ENCODE data around the gene YJEFN3.

Gene YJEFN3

GRCh38 chr19:19567391-19567790, 38.7 kb downstream of the YJEFN3 start:
- Histone ChIP-seq H3K27ac (ENCODE audit: low read length) (no peak overlapping the region), H3K9me3 (ENCODE audit: control insufficient read depth in 1 of 2, low read length in 2 of 2) (no peaks in the 10 kb centered on the region), H3K36me3 (ENCODE audit: control insufficient read depth in 1 of 2, insufficient read depth in 2 of 2, low read length in 2 of 2) (no peaks in the 10 kb centered on the region), H3K4me3 (ENCODE audit: low read depth in 1 of 2, low read length in 2 of 2) (no peak overlapping the region), H3K4me1 (ENCODE audit: control insufficient read depth in 1 of 2, insufficient read depth in 2 of 2, low read length in 2 of 2) (no peaks in the 10 kb centered on the region), H3K27me3 (ENCODE audit: low read depth, low read length) (no peaks in the 10 kb centered on the region)

DNA sequence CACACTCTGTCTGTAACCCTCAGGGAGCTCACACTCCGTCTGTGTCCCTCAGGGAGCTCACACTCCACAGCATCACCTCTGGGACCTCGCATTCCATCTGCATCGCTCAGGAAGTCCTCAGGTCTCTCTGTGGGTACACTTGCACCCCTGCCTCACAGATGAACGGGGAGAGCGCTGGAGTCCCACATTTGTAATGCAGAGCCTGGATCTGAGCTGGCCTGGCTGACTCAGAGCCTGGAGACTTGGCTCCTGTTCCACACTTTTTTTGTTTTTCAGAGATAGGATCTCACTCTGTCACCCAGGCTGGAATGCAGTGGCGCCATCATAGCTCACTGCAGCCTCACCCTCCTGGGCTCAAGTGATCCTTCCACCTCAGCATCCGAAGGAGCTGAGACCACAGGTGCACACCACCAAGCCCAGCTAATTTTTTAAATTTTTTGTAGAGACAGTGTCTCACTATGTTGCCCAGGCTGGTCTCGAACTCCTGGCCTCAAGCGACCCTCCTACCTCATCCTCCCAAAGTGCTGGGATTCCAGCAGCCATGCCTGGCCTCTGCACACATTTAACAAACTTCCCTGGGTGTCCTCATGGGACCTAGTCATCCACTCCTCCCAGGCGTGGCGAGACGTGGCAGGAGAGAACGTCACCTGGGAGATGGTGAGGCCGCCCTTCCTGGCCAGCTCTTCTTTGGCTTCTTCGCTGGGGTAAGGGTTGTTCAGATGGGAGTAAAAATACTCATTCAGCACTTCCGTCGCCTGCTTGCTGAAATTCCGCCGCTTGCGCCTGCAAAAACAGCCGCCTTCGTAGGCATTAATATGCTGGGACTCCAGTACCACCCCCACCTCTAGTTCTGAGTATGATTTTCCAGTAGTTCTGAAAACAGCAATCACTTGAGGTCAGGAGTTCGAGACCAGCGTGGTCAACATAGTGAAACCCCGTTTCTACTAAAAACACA, 40.4 kb downstream of the YJEFN3 start:
- no peak overlapping the region for H3K27ac ChIP-seq (ENCODE audit: low read length)
- no peaks in the 10 kb centered on the region for H3K9me3 ChIP-seq (ENCODE audit: control insufficient read depth in 1 of 2, low read length in 2 of 2)
- H3K4me3 ChIP-seq (ENCODE audit: low read depth in 1 of 2, low read length in 2 of 2) = no peak overlapping the region
- H3K36me3 ChIP-seq (ENCODE audit: control insufficient read depth in 1 of 2, insufficient read depth in 2 of 2, low read length in 2 of 2) = no peaks in the 10 kb centered on the region
- no peaks in the 10 kb centered on the region for H3K4me1 ChIP-seq (ENCODE audit: control insufficient read depth in 1 of 2, insufficient read depth in 2 of 2, low read length in 2 of 2)
- no peaks in the 10 kb centered on the region for H3K27me3 ChIP-seq (ENCODE audit: low read depth, low read length)

DNA sequence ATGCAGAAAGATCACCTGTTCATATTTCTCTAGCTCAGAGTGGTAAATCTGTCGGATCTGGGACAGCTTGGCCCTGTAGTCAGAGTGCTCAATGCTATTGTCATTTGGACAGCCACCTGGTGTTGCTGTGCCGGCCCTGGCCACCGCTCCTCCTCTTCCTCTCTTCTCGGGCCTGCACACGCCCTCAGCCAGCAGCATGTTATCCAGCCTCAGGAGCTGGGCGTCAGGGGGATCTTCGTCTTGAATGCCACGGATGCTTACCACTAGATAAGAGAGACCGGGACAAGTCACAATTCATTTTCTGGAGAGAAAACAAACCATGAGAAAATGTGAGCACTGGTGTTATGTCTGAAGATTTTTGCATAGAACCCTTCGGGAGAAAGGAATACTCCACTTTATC, 41.9 kb downstream of the YJEFN3 start:
- Histone ChIP-seq H3K4me1 (ENCODE audit: control insufficient read depth in 1 of 2, insufficient read depth in 2 of 2, low read length in 2 of 2) (no peaks in the 10 kb centered on the region), H3K27me3 (ENCODE audit: low read depth, low read length) (no peaks in the 10 kb centered on the region), H3K4me3 (ENCODE audit: low read depth in 1 of 2, low read length in 2 of 2) (no peak overlapping the region), H3K36me3 (ENCODE audit: control insufficient read depth in 1 of 2, insufficient read depth in 2 of 2, low read length in 2 of 2) (no peaks in the 10 kb centered on the region), H3K27ac (ENCODE audit: low read length) (no peak overlapping the region), H3K9me3 (ENCODE audit: control insufficient read depth in 1 of 2, low read length in 2 of 2) (no peaks in the 10 kb centered on the region)

DNA sequence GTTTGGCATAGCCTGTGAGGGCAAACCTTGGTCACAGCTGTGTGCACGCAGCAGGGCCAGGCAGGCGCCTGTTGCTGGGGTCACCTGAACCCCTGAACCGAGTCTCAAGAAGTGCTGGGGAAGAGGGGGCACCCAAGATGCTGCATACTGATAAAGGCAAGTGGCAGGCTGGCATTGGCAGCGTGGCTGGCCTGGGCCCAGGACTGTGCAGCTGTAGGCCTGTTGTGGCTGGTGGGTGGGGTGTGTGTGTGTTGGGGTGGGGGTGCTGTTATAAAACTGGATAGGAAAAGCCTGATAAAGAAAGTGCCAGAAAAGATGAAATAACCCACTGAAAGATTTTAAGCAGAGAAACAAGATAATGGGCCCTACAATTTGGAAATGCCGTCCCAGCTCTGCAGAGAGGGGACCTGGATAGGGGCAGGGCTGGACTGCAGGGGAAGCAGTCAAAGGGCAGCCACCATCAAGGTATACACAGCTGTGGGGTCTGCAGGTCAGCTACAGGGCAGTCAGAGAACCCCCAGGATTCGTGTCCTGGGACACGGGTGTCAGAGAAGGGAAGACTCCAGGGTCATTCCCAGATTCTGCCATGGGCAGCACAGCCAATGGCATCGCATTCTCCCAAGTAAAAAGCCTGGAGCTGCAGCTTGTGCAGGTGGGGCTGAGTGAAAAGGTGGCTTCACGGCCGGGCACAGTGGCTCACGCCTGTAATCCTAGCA, 42.5 kb downstream of the YJEFN3 start:
- no peaks in the 10 kb centered on the region for H3K36me3 ChIP-seq (ENCODE audit: control insufficient read depth in 1 of 2, insufficient read depth in 2 of 2, low read length in 2 of 2)
- H3K27me3 ChIP-seq (ENCODE audit: low read depth, low read length) = no peaks in the 10 kb centered on the region
- no peak overlapping the region for H3K4me3 ChIP-seq (ENCODE audit: low read depth in 1 of 2, low read length in 2 of 2)
- no peaks in the 10 kb centered on the region for H3K9me3 ChIP-seq (ENCODE audit: control insufficient read depth in 1 of 2, low read length in 2 of 2)
- no peaks in the 10 kb centered on the region for H3K4me1 ChIP-seq (ENCODE audit: control insufficient read depth in 1 of 2, insufficient read depth in 2 of 2, low read length in 2 of 2)
- H3K27ac ChIP-seq (ENCODE audit: low read length) = no peak overlapping the region

- no peaks in the 10 kb centered on the region for H3K36me3 ChIP-seq (ENCODE audit: control insufficient read depth in 1 of 2, insufficient read depth in 2 of 2, low read length in 2 of 2)
- H3K27me3 ChIP-seq (ENCODE audit: low read depth, low read length) = no peaks in the 10 kb centered on the region
- no peaks in the 10 kb centered on the region for H3K4me1 ChIP-seq (ENCODE audit: control insufficient read depth in 1 of 2, insufficient read depth in 2 of 2, low read length in 2 of 2)
- no peaks in the 10 kb centered on the region for H3K9me3 ChIP-seq (ENCODE audit: control insufficient read depth in 1 of 2, low read length in 2 of 2)
- no peak overlapping the region for H3K4me3 ChIP-seq (ENCODE audit: low read depth in 1 of 2, low read length in 2 of 2)
- H3K27ac ChIP-seq (ENCODE audit: low read length) = no peak overlapping the region
Measured at GRCh38 chr19:19575411-19575810, 46.7 kb downstream of the YJEFN3 start.

DNA sequence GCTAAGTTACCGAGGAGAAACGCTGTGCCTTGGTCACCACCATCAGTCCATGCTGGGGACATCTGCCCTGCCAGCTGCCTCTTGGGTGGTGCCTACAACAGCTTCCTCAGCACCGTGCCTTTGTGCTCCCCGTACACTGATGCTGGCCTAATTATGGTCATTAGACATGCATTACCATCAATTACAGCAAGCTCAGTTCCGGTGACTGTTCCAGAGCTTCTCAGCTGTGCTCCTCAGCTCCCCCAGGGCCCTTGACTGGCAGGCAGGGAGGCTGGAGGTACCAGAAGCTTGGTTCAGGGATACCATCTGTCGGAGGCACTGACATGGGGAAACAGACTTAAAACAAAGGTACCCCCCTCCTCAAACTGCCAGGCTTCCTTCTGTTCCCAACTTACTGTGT, 49.5 kb downstream of the YJEFN3 start:
- H3K27me3 ChIP-seq (ENCODE audit: low read depth, low read length) = no peaks in the 10 kb centered on the region
- no peaks in the 10 kb centered on the region for H3K9me3 ChIP-seq (ENCODE audit: control insufficient read depth in 1 of 2, low read length in 2 of 2)
- no peaks in the 10 kb centered on the region for H3K36me3 ChIP-seq (ENCODE audit: control insufficient read depth in 1 of 2, insufficient read depth in 2 of 2, low read length in 2 of 2)
- H3K4me1 ChIP-seq (ENCODE audit: control insufficient read depth in 1 of 2, insufficient read depth in 2 of 2, low read length in 2 of 2) = no peaks in the 10 kb centered on the region
- no peak overlapping the region for H3K4me3 ChIP-seq (ENCODE audit: low read depth in 1 of 2, low read length in 2 of 2)
- no peak overlapping the region for H3K27ac ChIP-seq (ENCODE audit: low read length)

GRCh38 chr19:19579533-19580361, 51.0 kb downstream of the YJEFN3 start:
- no peaks in the 10 kb centered on the region for H3K4me1 ChIP-seq (ENCODE audit: control insufficient read depth in 1 of 2, insufficient read depth in 2 of 2, low read length in 2 of 2)
- H3K27ac ChIP-seq (ENCODE audit: low read length) = no peak overlapping the region
- no peaks in the 10 kb centered on the region for H3K9me3 ChIP-seq (ENCODE audit: control insufficient read depth in 1 of 2, low read length in 2 of 2)
- H3K27me3 ChIP-seq (ENCODE audit: low read depth, low read length) = no peaks in the 10 kb centered on the region
- H3K36me3 ChIP-seq (ENCODE audit: control insufficient read depth in 1 of 2, insufficient read depth in 2 of 2, low read length in 2 of 2) = no peaks in the 10 kb centered on the region
- H3K4me3 ChIP-seq (ENCODE audit: low read depth in 1 of 2, low read length in 2 of 2) = no peak overlapping the region

DNA sequence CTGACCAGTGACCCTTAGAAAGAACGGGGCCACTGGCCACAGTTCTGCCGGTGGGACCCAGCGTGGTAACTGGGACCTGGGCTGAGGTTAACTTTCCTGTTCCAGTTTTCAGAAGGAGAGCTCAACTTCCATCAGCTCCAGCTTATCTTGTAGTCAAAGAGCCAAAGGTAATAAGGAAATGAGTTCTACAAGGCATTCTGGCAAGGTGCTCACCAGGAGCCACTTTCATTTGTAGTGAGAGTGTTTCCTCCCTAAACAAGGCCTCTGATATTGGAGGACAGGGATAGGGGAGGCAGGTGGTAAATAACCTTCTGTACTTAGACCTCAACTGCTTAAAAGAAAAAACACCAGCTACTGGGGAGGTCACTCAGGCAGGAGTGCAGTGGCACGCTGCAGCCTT, 51.7 kb downstream of the YJEFN3 start:
- Histone ChIP-seq H3K36me3 (ENCODE audit: control insufficient read depth in 1 of 2, insufficient read depth in 2 of 2, low read length in 2 of 2) (no peaks in the 10 kb centered on the region), H3K27me3 (ENCODE audit: low read depth, low read length) (no peaks in the 10 kb centered on the region), H3K9me3 (ENCODE audit: control insufficient read depth in 1 of 2, low read length in 2 of 2) (no peaks in the 10 kb centered on the region), H3K27ac (ENCODE audit: low read length) (no peak overlapping the region), H3K4me1 (ENCODE audit: control insufficient read depth in 1 of 2, insufficient read depth in 2 of 2, low read length in 2 of 2) (no peaks in the 10 kb centered on the region), H3K4me3 (ENCODE audit: low read depth in 1 of 2, low read length in 2 of 2) (no peak overlapping the region)

- Histone ChIP-seq H3K27ac (ENCODE audit: low read length) (no peak overlapping the region), H3K4me3 (ENCODE audit: low read depth in 1 of 2, low read length in 2 of 2) (no peak overlapping the region), H3K27me3 (ENCODE audit: low read depth, low read length) (no peaks in the 10 kb centered on the region), H3K4me1 (ENCODE audit: control insufficient read depth in 1 of 2, insufficient read depth in 2 of 2, low read length in 2 of 2) (no peaks in the 10 kb centered on the region), H3K36me3 (ENCODE audit: control insufficient read depth in 1 of 2, insufficient read depth in 2 of 2, low read length in 2 of 2) (no peaks in the 10 kb centered on the region), H3K9me3 (ENCODE audit: control insufficient read depth in 1 of 2, low read length in 2 of 2) (no peaks in the 10 kb centered on the region)
Measured at GRCh38 chr19:19581391-19581790, 52.7 kb downstream of the YJEFN3 start.

DNA sequence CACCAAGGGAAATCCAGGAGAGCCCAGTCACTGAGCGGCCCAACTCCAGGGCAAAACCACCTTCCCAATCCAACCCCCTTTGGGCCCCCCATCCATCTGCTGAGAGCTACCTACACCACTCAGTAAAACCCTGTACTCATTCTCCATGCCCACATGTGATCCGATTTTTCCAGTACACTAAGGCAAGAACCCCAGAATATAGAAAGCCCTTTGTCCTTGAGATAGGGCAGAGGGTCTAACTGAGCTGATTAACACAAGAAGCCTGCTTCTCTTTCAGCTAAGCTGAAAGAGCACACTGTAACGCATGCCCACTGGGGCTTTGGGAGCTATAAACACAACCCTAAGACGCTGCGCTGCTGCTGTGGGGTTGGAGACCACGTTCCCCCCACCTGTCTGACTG, 53.8 kb downstream of the YJEFN3 start:
- Histone ChIP-seq H3K9me3 (ENCODE audit: control insufficient read depth in 1 of 2, low read length in 2 of 2) (no peaks in the 10 kb centered on the region), H3K4me1 (ENCODE audit: control insufficient read depth in 1 of 2, insufficient read depth in 2 of 2, low read length in 2 of 2) (no peaks in the 10 kb centered on the region), H3K27ac (ENCODE audit: low read length) (no peak overlapping the region), H3K4me3 (ENCODE audit: low read depth in 1 of 2, low read length in 2 of 2) (no peak overlapping the region), H3K27me3 (ENCODE audit: low read depth, low read length) (no peaks in the 10 kb centered on the region), H3K36me3 (ENCODE audit: control insufficient read depth in 1 of 2, insufficient read depth in 2 of 2, low read length in 2 of 2) (no peaks in the 10 kb centered on the region)

- H3K36me3 ChIP-seq (ENCODE audit: control insufficient read depth in 1 of 2, insufficient read depth in 2 of 2, low read length in 2 of 2) = no peaks in the 10 kb centered on the region
- no peak overlapping the region for H3K27ac ChIP-seq (ENCODE audit: low read length)
- no peak overlapping the region for H3K4me3 ChIP-seq (ENCODE audit: low read depth in 1 of 2, low read length in 2 of 2)
- H3K9me3 ChIP-seq (ENCODE audit: control insufficient read depth in 1 of 2, low read length in 2 of 2) = no peaks in the 10 kb centered on the region
- no peaks in the 10 kb centered on the region for H3K4me1 ChIP-seq (ENCODE audit: control insufficient read depth in 1 of 2, insufficient read depth in 2 of 2, low read length in 2 of 2)
- no peaks in the 10 kb centered on the region for H3K27me3 ChIP-seq (ENCODE audit: low read depth, low read length)
Measured at GRCh38 chr19:19584356-19584755, 55.6 kb downstream of the YJEFN3 start.

Data from muscle layer of duodenum (tissue), 2 donors.